HG03575 (cell line): Measurements from ENCODE around the gene EPHA4.

Source experiments
- ATAC-seq: cut with Tn5 transposase; IDR thresholded peaks from one replicate; pipeline ENCODE4 v1.9.1; 2021; ENCODE audit not compliant: unreplicated experiment, insufficient number of reproducible peaks, low FRiP score; ENCODE audit errors: extremely low read depth

Gene EPHA4

GRCh38 chr2:221486106-221486505 is 86.0 kb downstream of the EPHA4 start:
- no peak for ATAC-seq

- ATAC-seq: no peak
These were observed 86.6 kb downstream of the EPHA4 start for GRCh38 chr2:221485503-221485870.

- ATAC-seq: no peak
These were observed 87.2 kb downstream of the EPHA4 start for GRCh38 chr2:221484761-221485502.

GRCh38 chr2:221482666-221483455 is 89.2 kb downstream of the EPHA4 start:
- no peak for ATAC-seq

GRCh38 chr2:221480821-221481220 is 91.3 kb downstream of the EPHA4 start:
- no peak for ATAC-seq

- no peak for ATAC-seq
These were observed 91.9 kb downstream of the EPHA4 start for GRCh38 chr2:221480163-221480562.

- no peak for ATAC-seq
These were observed 93.6 kb downstream of the EPHA4 start for GRCh38 chr2:221478485-221478863.

GRCh38 chr2:221477714-221478484 is 94.2 kb downstream of the EPHA4 start:
- no peak for ATAC-seq

GRCh38 chr2:221476195-221476594 is 95.9 kb downstream of the EPHA4 start:
- no peak for ATAC-seq

GRCh38 chr2:221473451-221473850 is 98.7 kb downstream of the EPHA4 start:
- no peak for ATAC-seq

GRCh38 chr2:221468317-221468716 is 103.8 kb downstream of the EPHA4 start:
- ATAC-seq: no peak

GRCh38 chr2:221467610-221468009 is 104.5 kb downstream of the EPHA4 start:
- ATAC-seq: no peak

- no peak for ATAC-seq
These were observed 105.4 kb downstream of the EPHA4 start for GRCh38 chr2:221466744-221467143.

- ATAC-seq: no peak
These were observed 106.3 kb downstream of the EPHA4 start for GRCh38 chr2:221465776-221466175.

- no peak for ATAC-seq
These were observed 107.1 kb downstream of the EPHA4 start for GRCh38 chr2:221464971-221465370.

GRCh38 chr2:221463241-221463896 is 108.7 kb downstream of the EPHA4 start:
- ATAC-seq: no peak

- no peak for ATAC-seq
These were observed 110.2 kb downstream of the EPHA4 start for GRCh38 chr2:221461901-221462300.

- no peak for ATAC-seq
These were observed 112.0 kb downstream of the EPHA4 start for GRCh38 chr2:221460136-221460535.

- no peak for ATAC-seq
These were observed 113.5 kb downstream of the EPHA4 start for GRCh38 chr2:221458578-221458977.
